NCI-H1417 (cell line): ENCODE results near the gene ATP8B2.

Experiments
- DNase-seq, 3 experiments: peaks; one replicate each; lab custom pipeline; 2025; lab: John Stamatoyannopoulos, UW

Gene ATP8B2

DNA sequence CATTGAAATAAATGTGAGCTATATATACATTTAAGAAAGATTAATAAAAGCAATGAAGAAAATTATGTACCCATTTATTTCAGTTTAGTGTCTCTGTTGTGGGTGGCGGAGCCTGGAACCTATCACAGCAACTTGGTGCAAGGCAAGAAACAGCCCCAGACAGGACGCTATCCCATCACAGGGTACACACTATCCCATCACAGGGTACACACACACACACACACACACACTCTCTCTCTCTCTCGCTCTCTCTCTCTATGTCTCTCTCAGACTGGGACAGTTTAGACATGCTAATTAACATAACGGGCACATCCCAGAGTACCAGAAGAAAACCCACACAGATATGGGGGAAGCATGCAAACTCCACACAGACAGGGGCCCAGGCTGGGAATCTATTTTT lies 73.4 kb downstream of the ATP8B2 start:
- DNase-seq: no peak

GRCh38 chr1:154400381-154400801 lies 75.1 kb downstream of the ATP8B2 start:
- DNase-seq: no peak
